Activated T-helper 1 cell treated with anti-CD3 and anti-CD28 coated beads, Interleukin-12 subunit alpha, Interleukin-12 subunit beta, Interleukin-2, Interleukin-4 antibody, amounts not matched to agents 30 ng/mL and 10 ng/mL and 1 ng/mL, durations not matched to agents 14 hours and 24 hours and 36 hours (primary cell): ENCODE data around the gene MMRN2. TPM values are rescaled to one million over a fixed set of nuclear protein-coding genes. Genes with fewer than 3 reads are reported as not detected.
A peak's percentile ranks its signal among the peaks of the same experiment; 100 is the strongest.
"Not testable (repeated sequence)": the region's sequence is repeated elsewhere in the genome, so short reads cannot be mapped to it uniquely, and the experiment has no call there.

Source experiments
- DNase-seq: peaks from one replicate; pipeline ENCODE4 v3.0.0; 2021; ENCODE audit warnings: low spot score
- H3K27ac Mint-ChIP-seq: one replicate; pipeline ENCODE4 v1.8.0; 2021; ENCODE audit warnings: mild to moderate bottlenecking, mixed read lengths
- H3K27me3 Mint-ChIP-seq: one replicate; pipeline ENCODE4 v1.8.0; 2022; ENCODE audit warnings: mild to moderate bottlenecking, moderate library complexity, mixed read lengths; ENCODE audit not compliant: insufficient read depth
- H3K36me3 Mint-ChIP-seq: one replicate; pipeline ENCODE4 v1.8.0; 2021; ENCODE audit warnings: low read depth, mixed read lengths
- H3K4me1 Mint-ChIP-seq: one replicate; pipeline ENCODE4 v1.8.0; 2021; ENCODE audit warnings: low read depth, mixed read lengths
- H3K4me3 Mint-ChIP-seq: one replicate; pipeline ENCODE4 v1.8.0; 2021; ENCODE audit warnings: mild to moderate bottlenecking, moderate library complexity, mixed read lengths
- H3K9me3 Mint-ChIP-seq: one replicate; pipeline ENCODE4 v1.8.0; 2021; ENCODE audit warnings: mixed read lengths
- intact Hi-C: fragments of 100-400 bp; cut with micrococcal nuclease; formaldehyde crosslinking; loops from one replicate; pipeline ENCODE4 v1.15.1; 2024
- total RNA-seq: library from RNA; stranded (reverse); gene quantifications from 2 replicates; pipeline ENCODE4 v1.2.3, GENCODE V29; 2022

The MMRN2 gene
- total RNA-seq, 1 donor from 2014 or later = not detected

GRCh38 chr10:86979296-86979818, 21.9 kb upstream of the MMRN2 start:
- intact Hi-C loops = no loop called here
- no peak overlapping the region for H3K27ac Mint-ChIP-seq

GRCh38 chr10:86978457-86978856, 21.0 kb upstream of the MMRN2 start:
- H3K9me3 Mint-ChIP-seq, H3K27ac Mint-ChIP-seq, H3K4me1 Mint-ChIP-seq, H3K36me3 Mint-ChIP-seq, DNase-seq, intact Hi-C loops, H3K4me3 Mint-ChIP-seq: not testable (repeated sequence)
- peaks cover 33% of the 10 kb centered on the region for H3K27me3 Mint-ChIP-seq

More at GRCh38 chr10:86979296-86979818, 21.9 kb upstream of the MMRN2 start:
- Mint-ChIP-seq H3K36me3 (no peaks in the 10 kb centered on the region), H3K9me3 (no peaks in the 10 kb centered on the region), H3K27me3 (peaks cover 29% of the 10 kb centered on the region), H3K4me3 (no peak overlapping the region), H3K4me1 (no peaks in the 10 kb centered on the region)
- no peak for DNase-seq

- H3K27me3 Mint-ChIP-seq = peaks cover 34% of the 10 kb centered on the region
- H3K9me3 Mint-ChIP-seq = no peaks in the 10 kb centered on the region
- H3K36me3 Mint-ChIP-seq = no peaks in the 10 kb centered on the region
- DNase-seq = no peak
- H3K4me3 Mint-ChIP-seq = no peak overlapping the region
- peaks cover 6% of the 10 kb centered on the region for H3K4me1 Mint-ChIP-seq
- no peak overlapping the region for H3K27ac Mint-ChIP-seq
- intact Hi-C loops = no loop called here
These were observed 19.1 kb upstream of the MMRN2 start for GRCh38 chr10:86976362-86977056.

- no peak overlapping the region for H3K4me3 Mint-ChIP-seq
- intact Hi-C loops = no loop called here
- no peaks in the 10 kb centered on the region for H3K9me3 Mint-ChIP-seq
- peaks cover 6% of the 10 kb centered on the region for H3K4me1 Mint-ChIP-seq
- no peak overlapping the region for H3K27ac Mint-ChIP-seq
- H3K36me3 Mint-ChIP-seq = no peaks in the 10 kb centered on the region
- H3K27me3 Mint-ChIP-seq = peaks cover 35% of the 10 kb centered on the region
- no peak for DNase-seq
These were observed 17.1 kb upstream of the MMRN2 start for GRCh38 chr10:86974484-86974883.

GRCh38 chr10:86972613-86973380, 15.4 kb upstream of the MMRN2 start:
- no peak for DNase-seq
- intact Hi-C loops = no loop called here
- Mint-ChIP-seq H3K27me3 (peaks cover 38% of the 10 kb centered on the region), H3K36me3 (no peaks in the 10 kb centered on the region), H3K9me3 (no peaks in the 10 kb centered on the region), H3K4me1 (peaks cover 6% of the 10 kb centered on the region), H3K27ac (peak overlapping the region; percentile 25), H3K4me3 (peak overlapping the region; percentile 21)

- Mint-ChIP-seq H3K9me3 (no peaks in the 10 kb centered on the region), H3K27ac (peak overlapping the region; percentile 76), H3K4me3 (peak overlapping the region; percentile 77), H3K27me3 (peaks cover 35% of the 10 kb centered on the region), H3K4me1 (peaks cover 12% of the 10 kb centered on the region), H3K36me3 (no peaks in the 10 kb centered on the region)
- intact Hi-C loops = loop anchor here (1.0 to 2.0 kb wide), 4 partner anchors 32 to 215 kb away; partner anchors contain the start of genes BMPR1A and GLUD1
- peak; percentile 76 for DNase-seq
These were observed 14.0 kb upstream of the MMRN2 start for GRCh38 chr10:86971232-86971991.

GRCh38 chr10:86970982-86971231, 13.5 kb upstream of the MMRN2 start:
- Mint-ChIP-seq H3K4me3 (peak overlapping the region; percentile 73), H3K27ac (peak overlapping the region; percentile 40), H3K27me3 (peaks cover 35% of the 10 kb centered on the region), H3K36me3 (no peaks in the 10 kb centered on the region), H3K4me1 (peaks cover 17% of the 10 kb centered on the region), H3K9me3 (no peaks in the 10 kb centered on the region)
- no peak for DNase-seq
- intact Hi-C loops = loop anchor here (1.0 to 2.0 kb wide), 4 partner anchors 32 to 214 kb away; partner anchors contain the start of genes BMPR1A and GLUD1

GRCh38 chr10:86970162-86970981, 13.0 kb upstream of the MMRN2 start:
- no peak for DNase-seq
- Mint-ChIP-seq H3K36me3 (no peaks in the 10 kb centered on the region), H3K27me3 (peaks cover 35% of the 10 kb centered on the region), H3K4me1 (peaks cover 22% of the 10 kb centered on the region), H3K4me3 (peak overlapping the region; percentile 73), H3K9me3 (no peaks in the 10 kb centered on the region), H3K27ac (peak overlapping the region; percentile 58)
- intact Hi-C loops = loop anchor here (2.0 kb wide), 1 partner anchor 214 kb away; the partner anchor contains the start of gene BMPR1A

GRCh38 chr10:86969421-86970041, 12.1 kb upstream of the MMRN2 start:
- Mint-ChIP-seq H3K27ac (no peak overlapping the region), H3K4me3 (no peak overlapping the region), H3K27me3 (peaks cover 34% of the 10 kb centered on the region), H3K9me3 (no peaks in the 10 kb centered on the region), H3K4me1 (peaks cover 22% of the 10 kb centered on the region), H3K36me3 (no peaks in the 10 kb centered on the region)
- intact Hi-C loops = loop anchor here (2.0 to 5.0 kb wide), 2 partner anchors 213 to 257 kb away; partner anchors contain the start of gene BMPR1A
- DNase-seq = no peak

GRCh38 chr10:86968994-86969355, 11.6 kb upstream of the MMRN2 start:
- no peak overlapping the region for H3K4me3 Mint-ChIP-seq
- no peak for DNase-seq
- peaks cover 29% of the 10 kb centered on the region for H3K27me3 Mint-ChIP-seq
- intact Hi-C loops = loop anchor here (5.0 kb wide), 1 partner anchor 257 kb away; no protein-coding TSS in a partner anchor
- peaks cover 22% of the 10 kb centered on the region for H3K4me1 Mint-ChIP-seq
- H3K9me3 Mint-ChIP-seq = no peaks in the 10 kb centered on the region
- no peaks in the 10 kb centered on the region for H3K36me3 Mint-ChIP-seq
- H3K27ac Mint-ChIP-seq = no peak overlapping the region

GRCh38 chr10:86968271-86968993, 11.0 kb upstream of the MMRN2 start, which contains the start of gene ADIRF:
ADIRF (plus strand) TSS chr10:86968482; CDS start chr10:86968545, 63 bp downstream.
- Mint-ChIP-seq H3K9me3 (no peaks in the 10 kb centered on the region), H3K36me3 (no peaks in the 10 kb centered on the region), H3K4me3 (no peak within 1 kb of the TSS), H3K4me1 (peaks cover 22% of the 10 kb centered on the region), H3K27ac (no peak within 1 kb of the TSS), H3K27me3 (peaks cover 28% of the 10 kb centered on the region)
- DNase-seq = no peak
- intact Hi-C loops = loop anchor here (5.0 kb wide), 1 partner anchor 256 kb away; no protein-coding TSS in a partner anchor
